Measurements from ENCODE around the gene KIRREL3.

The KIRREL3 gene

DNA sequence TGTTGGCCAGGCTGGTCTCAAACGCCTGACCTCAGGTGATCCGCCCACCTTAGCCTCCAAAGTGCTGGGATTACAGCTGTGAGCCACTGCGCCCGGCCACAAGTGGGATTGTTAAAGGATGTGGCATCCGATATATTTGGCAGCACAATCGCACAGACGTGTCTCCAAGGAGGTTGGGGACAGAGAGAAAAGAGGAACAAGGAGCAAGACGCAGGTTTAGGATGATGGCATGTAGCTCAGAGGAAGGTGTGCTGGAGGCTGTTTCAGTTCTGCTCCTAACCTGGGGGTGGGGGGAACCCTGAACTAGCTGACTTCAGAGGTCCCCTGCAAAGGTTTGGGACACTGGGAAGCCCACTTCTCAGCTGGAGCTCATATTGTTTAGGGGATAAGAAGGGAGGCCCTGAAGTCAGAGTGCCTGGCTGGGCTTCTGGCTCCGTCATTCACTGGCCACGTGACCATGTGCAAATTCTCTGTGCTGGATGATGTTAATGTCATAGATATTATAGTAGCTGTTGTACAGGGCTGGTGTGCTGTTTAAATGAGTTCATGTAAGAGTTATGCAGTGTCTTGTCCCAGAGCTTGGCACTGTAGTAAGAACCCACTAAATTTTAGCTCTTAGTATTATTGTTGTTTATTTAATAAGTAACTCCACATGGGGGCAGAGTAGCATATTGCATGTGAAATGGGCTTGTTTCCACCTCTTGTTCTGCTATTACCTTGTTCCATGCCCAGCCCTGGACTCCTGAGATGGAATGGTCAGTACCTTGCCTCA, 515.4 kb downstream of the KIRREL3 start:
- peak; percentile 10 for DNase-seq (ENCODE audit: low spot score)

DNA sequence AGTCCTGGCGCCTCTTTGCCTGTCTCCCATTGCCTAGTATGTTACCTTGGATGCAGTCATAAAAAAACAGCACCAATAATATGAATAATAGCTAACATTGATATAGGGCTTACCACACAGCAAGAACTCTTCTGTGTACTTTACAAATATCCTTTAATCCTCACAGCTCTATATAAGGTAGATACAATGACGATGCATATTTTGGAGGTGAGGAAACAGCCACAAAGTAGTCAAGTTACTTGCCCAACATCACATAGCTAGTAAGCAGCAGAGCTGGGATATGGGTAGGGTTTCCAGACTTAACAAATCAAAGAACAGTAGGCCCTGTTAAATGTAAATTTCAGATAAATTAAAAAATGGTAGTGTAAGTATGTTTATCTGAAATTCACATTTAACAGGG, 516.3 kb downstream of the KIRREL3 start:
- peak; percentile 29 for DNase-seq (ENCODE audit: low spot score)

DNA sequence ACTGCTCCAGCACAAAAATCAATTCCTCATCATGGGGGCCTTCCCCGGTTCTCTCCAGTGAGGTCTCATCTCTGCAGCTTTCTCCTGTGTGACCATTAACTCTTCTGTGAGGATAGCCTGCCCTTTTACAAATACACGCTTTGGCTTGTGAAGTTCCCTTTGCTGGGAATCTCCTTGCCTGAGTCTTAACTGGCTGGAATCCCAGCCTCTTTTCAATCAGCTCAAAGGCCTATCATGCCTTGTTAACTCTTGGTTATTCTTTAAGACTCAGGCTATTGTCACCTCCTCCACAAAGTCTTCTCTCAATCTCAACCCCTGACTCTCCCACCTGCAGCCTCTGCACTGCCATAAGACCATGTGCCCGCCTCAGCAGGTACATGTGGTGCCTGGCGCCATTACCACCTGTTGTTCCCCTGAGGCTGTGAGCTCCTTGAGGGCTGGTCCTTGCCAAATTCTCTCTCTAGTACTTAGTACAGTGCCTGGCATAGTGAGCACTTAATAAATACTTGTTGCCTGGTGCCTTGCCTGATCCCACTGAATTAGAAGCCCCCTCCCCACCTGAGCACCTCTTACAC, 516.9 kb downstream of the KIRREL3 start:
- DNase-seq (ENCODE audit: low spot score): no peak

DNA sequence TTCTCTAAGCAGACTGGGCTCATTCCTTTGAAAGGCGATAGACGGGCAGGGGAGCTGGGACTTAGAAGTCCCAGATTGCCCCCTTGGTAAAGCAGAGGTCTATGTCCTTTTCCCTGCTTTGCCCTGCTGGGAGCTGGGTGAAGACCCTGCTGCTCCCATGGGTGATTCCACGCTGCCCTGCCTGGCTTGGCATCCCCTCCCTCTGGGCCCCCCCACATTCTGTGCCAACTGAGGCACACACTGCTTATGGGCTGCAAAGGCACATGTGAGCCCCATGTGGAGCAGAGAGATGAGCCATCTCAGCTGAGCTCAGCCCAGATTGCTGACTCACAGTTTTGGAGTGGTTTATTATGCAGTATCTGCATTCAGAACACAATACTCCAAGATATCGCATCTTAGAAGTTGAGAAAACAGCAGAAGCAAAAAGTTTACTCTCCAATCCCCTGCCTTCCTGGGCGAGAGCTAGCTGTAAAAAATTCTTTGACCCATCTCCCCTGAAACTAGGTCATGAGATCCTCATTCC, 517.9 kb downstream of the KIRREL3 start:
- no peak for DNase-seq (ENCODE audit: low spot score)

DNA sequence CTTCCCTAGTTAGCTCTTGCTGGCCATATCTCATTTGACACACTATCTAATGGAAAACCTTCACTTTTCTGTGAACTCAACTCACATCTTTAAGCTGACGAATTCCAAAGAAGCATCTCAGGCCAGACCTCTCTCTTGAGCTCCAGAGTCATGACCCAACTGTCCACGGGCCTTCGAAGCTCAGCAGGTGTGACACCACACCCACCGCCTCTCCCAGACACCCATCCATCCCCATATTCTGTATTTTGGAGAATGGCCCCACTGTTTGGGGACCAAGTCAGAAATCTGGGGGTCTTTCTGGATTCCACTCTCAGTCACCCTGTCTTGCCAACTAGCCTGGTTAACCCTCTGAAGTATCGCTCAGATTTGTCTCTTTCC, 519.3 kb downstream of the KIRREL3 start:
- no peak for DNase-seq (ENCODE audit: low spot score)

DNA sequence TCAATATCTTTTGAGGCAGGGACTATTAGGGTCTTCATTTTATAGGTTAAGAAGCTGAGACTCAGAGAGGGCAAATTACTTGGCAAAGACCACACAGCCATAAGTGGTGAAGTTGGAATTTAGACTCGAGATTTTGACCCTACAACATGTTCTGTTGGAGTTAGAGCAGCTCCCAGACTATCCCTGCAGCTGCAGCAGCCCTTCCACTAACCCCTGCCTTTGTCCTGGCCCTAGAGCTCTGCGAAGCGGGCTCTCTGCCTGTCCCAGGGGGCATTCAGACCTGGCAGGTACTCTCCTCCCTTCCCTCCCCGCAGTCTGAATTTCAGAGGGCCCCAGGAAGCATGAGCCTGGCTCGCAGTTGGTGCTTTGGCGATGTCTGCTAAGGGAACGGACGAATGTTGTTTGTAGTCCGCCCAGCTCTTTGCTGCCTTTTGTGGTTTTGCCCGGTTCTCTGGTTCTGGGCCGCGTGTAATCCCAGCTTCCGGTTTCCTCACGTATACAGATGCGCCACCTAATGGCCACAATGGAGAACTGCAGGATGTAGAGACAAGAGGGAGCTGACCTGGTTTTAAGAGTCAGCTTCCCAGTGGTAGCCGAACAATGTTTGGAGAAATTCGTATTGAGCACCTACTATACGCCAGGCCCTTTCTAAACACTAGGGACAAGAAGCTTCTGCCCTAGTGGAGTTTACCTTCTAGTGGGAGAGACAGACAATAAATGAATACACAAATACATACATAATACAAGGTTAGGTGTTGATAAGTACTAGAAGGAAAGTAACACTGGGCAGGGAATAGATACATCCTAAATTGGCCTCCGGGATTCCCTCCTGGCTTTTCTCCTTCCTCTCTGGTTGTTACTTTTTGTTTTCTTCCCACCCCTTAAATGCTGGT, 519.9 kb downstream of the KIRREL3 start:
- peak; percentile 84 for DNase-seq (ENCODE audit: low spot score)

DNA sequence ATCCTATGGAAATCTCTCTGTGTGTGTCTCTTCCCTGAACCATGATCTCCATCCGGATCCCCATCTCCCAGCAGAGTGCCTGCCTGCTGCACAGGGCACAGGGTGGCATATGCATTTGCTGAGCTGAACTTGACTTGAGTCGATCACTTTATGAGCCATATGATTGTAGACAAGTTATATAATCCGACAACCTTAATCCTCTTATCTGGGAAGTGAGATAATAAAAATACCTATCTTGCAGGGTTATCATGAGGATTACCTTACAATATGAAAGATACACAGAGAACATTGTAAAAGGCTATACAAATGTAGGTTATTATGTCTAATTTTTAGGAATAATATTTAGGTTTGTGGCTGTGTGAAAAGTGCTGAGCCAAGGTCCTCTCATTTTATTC, 520.6 kb downstream of the KIRREL3 start:
- DNase-seq (ENCODE audit: low spot score): no peak

DNA sequence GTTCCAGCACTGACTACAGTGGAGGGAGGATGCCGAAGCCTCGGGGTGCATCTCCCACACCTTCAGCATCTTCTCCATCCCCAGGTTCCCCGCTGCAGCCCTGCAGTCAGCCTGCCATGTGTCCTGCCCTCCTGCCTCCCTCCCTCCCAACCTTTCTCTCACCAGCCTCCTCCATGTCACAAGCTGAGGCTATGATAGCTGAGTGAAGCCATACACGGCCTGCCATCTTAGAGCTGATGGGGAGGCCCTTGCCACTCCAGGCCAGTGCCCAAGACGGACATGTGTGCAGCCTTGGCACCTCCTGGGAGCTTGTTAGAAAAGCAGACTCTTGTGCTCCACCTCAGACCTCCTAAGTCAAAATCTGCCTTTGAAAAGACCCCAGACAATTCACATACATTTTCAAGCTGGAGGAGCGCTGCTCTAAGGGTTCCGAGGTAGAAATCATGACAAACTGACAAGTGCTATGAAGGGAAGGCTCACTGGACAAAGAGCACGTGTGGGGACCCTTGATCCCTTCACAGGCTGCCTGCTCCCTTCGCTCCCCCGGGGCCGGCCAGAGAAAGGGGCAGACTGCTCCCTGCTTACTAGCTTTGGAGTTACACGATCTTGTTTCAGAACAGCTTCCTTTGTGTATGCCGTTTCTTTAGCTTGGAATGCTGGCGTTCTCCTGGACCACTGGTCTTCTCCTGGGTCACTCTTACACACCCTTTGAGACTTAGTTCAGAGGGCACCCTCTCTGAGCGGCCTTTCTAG, 521.2 kb downstream of the KIRREL3 start:
- no peak for DNase-seq (ENCODE audit: low spot score)

DNA sequence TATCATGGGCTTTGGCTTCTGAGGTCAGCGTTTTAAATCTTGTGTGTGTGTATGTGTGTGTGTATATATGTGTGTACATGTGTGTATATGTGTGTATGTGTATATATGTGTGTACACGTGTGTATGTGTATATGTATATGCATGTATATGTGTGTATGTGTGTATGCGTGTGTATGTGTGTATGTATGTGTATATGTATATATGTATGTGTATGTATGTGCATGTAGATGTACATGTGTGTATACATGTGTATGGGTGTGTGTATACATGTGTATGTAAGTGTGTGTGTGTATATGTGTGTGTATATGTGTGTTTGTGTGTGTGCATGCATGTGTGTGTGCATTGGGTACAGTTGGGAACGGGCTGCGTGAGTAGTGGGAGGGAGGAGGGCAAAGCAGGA, 522.1 kb downstream of the KIRREL3 start:
- DNase-seq (ENCODE audit: low spot score): no peak

DNA sequence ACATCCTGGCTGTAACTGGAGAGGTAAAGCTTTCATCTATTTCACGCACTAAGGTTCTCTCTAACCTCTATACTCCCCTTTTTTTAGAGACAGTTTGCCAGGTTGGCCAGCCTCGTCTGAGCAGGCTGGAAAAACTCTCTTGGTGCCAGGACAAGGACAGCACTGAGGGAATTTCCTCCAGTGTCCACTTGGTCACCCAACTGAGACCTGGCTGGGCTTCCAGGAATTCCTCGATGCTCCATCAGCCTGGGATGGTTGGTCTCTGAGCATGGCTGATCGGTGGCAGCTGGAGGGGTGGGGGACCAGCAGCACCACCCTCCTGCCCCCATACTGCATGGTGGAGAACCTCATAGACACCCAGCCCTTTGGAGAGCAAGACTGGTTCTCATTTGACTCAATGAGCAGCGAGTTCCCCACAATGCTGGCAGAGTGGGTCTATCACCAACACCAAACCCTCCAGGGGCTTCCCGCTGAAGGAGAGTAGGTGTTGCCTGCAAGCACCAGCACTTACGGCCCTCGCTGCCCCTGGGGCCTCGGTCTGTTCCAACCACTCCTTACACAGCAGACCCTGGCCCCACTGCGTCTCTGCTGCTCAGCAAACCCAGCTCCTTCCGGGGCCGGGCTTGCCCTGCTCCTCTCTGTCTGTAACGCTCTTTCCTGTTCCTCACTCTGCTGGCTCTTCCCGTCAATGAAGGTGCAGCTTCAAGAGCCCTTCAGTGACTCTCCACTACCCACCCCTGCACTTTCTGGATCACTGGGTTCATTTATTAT, 522.9 kb downstream of the KIRREL3 start:
- DNase-seq (ENCODE audit: low spot score): no peak

DNA sequence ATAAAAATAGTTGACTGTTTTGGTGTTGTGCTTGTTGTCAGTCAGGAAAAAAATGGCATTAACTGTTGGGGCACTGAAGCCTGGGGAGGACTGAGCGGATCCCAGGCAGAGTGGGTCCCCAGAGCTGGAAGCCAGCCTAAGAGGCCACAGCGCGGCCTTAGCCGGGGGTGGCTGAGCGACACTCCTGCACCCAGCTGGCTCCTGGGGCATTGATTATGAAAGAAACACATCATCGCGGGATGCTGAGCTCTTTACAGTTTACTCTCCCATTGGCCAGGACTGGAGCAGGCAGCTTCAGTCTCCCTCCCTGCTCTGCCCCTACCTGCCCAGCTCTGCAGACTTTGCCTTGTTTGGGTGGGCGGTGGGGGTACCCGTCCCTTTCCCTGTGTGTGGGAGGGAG, 523.6 kb downstream of the KIRREL3 start:
- no peak for DNase-seq (ENCODE audit: low spot score)

DNA sequence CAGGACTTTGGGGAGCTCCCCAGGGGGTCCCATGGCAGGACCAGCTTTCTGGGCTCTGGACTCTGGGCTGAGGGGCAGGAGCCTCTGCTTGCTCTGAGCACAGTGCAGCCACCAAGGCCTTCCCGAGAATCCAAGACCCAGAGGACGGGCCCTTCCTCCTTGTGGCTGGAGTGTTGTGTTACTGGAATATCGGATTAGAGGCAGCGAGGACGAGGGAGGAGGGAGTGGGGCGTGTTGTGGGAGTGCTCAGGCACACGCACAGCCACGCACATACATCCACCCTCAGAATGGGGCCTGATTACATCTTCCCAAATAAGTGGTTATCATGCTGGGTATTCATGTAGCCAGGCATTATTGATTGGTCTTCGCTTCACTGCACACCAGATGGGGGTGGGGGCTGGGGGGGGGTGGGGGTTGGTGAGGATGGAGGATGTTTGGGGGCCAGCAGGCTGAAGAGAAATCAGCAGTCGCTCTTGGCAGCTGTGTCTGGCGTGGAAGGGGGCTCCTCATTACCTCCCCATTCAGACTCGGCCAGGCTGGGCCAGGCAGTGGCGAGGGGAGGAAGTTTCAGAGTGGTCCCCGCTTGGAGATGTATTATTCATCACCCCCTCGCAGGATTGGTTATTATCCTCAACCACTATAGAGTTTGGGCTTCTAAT, 524.2 kb downstream of the KIRREL3 start:
- DNase-seq (ENCODE audit: low spot score): no peak

DNA sequence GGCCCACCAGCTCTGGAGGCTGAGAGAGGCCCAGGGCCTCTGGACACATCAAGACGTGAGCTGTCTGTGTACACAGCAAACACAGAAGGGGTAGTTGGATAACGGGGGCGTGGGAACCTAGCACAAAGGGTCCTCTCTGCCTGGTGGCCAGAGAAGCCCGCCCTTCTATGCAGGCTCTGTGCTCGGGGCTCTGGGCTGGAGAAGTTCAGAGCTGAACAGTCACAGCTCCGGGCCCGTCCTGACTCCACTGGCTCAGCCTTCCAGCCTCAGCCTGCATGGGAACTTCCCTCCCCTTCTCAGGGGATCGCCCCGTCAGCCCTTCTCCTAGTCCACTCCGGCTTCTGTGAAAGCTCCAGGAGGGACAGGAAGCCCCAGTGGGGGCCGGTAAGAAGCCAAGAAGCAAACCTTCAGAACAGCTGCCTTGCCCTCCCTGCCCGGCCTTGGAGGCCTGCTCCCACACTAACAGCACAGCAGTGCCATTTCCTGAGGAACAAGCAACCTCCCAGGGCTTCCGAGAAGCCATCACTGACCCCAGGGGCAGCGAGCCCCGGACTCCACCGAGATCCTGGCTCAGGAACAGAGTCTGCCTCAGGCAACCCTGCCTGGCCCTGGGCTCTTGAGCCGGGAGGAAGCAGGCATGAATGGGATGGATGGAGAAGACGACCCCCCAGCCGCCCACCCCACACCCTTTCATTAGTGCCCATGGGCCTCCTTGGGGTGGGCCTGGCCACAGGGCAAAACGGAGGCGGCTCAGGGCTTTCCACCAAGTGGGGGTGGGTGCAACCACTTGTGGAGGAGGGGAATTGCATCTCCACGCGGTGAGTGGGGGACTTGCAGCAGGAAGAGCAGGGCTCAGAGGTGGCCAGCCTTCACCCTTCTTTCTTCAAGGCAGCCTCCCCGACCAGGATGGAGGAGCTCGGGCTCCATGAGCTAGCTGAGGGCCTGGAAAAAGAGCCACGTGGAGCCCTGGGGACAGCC, 525.3 kb downstream of the KIRREL3 start:
- no peak for DNase-seq (ENCODE audit: low spot score)

DNA sequence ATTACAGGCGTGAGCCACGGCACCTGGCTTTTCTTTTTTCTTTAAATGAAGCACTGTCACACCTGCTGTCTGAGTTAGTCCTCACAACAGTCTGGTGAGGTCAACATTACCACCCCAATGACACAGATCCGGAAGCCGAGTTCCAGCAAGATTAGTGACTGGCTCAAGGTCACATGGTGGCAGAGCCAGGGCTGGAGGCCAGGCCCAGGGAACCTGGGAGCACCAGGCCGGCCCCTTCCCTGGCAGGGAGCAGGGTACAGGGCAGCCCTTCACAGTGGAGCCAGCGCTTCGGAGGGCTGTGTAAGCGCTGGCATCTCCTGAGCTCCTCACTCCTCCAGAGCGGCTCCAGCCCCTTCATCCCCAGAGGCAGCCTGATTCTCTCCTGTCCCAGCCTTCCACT, 526.4 kb downstream of the KIRREL3 start:
- DNase-seq (ENCODE audit: low spot score): no peak

DNA sequence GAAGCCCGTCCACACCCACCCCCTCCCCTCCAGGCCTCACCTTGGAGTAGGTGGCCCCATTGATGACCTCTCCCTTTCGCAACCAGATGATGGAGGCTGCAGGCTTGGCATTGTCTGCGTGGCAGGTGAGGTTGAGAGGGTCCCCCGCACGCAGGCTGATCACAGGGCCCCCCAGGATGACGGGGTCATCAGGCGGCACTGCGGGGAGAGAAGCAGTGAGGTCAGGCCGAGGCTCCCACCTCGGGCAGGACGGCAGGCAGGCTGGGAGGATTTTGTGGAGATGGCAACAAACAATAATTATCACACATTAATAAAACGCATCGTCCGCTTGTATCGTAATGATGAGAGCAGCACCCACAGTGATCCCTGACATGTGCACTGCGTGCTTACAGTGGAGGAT, 527.3 kb downstream of the KIRREL3 start:
- DNase-seq (ENCODE audit: low spot score): no peak

DNA sequence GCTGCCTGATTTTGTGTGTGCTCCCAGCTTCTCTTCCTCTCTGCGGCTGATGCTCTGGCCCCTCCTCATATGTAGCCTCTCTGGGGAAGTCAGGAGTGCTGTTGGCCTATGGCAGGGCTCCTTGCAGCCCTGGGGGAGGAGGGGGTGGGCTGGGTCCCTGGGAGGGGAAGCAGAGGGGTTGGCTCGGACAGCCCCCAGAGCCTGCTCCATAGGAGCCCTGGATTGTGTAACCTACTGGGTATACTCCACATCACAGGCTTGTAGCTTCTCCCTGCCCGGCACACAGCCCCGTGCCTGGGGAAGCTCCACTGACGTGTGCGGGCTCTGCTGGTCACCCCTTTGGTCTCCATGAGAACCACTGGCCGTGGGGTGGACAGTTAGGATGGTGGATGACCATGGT, 531.3 kb downstream of the KIRREL3 start:
- DNase-seq (ENCODE audit: low spot score): no peak

DNA sequence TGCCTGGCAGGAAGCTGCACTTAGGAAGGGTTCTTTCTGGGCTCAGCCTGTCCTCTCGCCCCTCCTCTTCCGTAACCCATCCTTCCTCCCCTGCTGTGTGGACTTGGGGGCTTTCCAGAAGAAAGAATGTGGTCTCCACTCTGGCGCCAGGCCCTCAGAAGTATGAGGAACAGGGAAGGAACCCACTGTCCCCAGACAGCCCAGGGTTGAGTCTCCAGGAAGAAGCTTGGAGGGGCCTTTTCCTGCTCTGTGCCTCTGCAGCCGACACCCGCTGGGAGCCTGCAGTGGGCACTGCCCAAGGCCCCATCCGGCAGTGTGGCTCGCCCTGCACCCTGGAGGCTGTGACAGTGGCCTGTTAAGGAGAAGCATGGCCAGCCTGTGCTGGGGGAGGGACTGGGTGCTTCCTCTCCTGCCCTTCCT, 532.5 kb downstream of the KIRREL3 start:
- DNase-seq (ENCODE audit: low spot score): no peak

DNA sequence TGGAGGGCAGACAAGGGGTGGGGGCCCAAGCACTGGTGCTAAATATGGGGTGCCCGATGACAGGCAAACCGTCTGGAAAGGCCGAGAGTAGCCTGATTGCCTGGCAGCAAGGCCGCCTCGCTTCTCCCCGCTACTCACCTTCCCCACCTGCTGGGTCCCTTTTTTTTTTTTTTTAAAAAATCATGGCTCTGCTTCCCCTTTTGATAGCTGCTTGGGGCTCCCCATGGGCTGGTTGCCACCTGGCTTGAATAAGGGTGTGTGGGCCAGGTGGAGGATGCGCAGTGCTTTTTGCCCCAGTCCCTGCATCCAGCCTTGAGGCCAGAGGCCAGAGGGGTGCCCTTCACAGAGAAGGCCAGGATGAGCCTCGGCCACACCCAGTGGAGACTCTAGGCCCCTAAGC, 533.1 kb downstream of the KIRREL3 start:
- no peak for DNase-seq (ENCODE audit: low spot score)

DNA sequence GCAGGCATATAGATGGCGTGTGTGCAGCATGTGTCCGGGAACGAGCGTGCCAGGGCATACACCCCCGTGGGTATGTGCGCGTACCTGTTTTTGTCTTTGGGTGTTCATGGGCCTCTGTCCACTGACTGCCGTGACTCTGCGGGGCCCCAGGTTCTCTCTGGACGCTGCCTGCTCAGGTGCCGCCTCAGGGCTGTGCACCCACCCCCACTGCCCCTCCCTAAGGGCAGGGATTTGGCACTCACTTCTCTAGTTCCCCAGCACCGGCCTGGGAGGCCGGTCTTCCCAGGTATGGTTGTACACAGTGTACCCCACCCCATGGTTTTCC, 533.6 kb downstream of the KIRREL3 start:
- no peak for DNase-seq (ENCODE audit: low spot score)
